ENCODE measurements around the gene OR52D1. TPM values are rescaled to one million over a fixed set of nuclear protein-coding genes. Genes with fewer than 3 reads are reported as not detected.

Gene OR52D1
- total RNA-seq, 1 experiment from 2014 or later = not detected

GRCh38 chr11:5476186-5476819, 12.2 kb upstream of the OR52D1 start:
- RAD21 ChIA-PET (ENCODE audit: low non-redundant PET in 1 of 2, low total read pairs in 2 of 2, uncharacterized antibody in 2 of 2, unreplicated experiment in 2 of 2) = no interaction called here
- Histone ChIP-seq H3K36me3 (ENCODE audit: control insufficient read depth in 1 of 2, insufficient read depth in 2 of 2, low read length in 2 of 2) (peaks cover 0 to 54% of the 10 kb centered on the region in 2 experiments; a peak in 2 of 4 replicates), H3K27me3 (ENCODE audit: insufficient read depth, low read length) (no peaks in the 10 kb centered on the region), H4K20me1 (ENCODE audit: insufficient read depth) (peaks cover 47% of the 10 kb centered on the region), H3K27ac (ENCODE audit: low read depth, low read length) (no peak overlapping the region), H3K9ac (ENCODE audit: low read length) (no peak overlapping the region), H3K4me3 (replicated peaks in 1 of 2; ENCODE audit: low read depth in 1 of 2, low read length in 2 of 2) (no peak overlapping the region), H3K79me2 (ENCODE audit: insufficient read depth, low read length) (peaks cover 62% of the 10 kb centered on the region), H3K4me2 (ENCODE audit: low read length) (no peak overlapping the region), H2AFZ (ENCODE audit: low read depth, low read length, poor library complexity, severe bottlenecking) (no peak overlapping the region), H3K9me2 (ENCODE audit: insufficient read depth) (no peaks in the 10 kb centered on the region), H3K9me3 (ENCODE audit: control insufficient read depth in 1 of 2, insufficient read depth in 1 of 2, low read depth in 1 of 2, low read length in 2 of 2) (no peaks in the 10 kb centered on the region), H3K4me1 (ENCODE audit: control insufficient read depth in 1 of 2, insufficient read depth in 2 of 2, low read length in 2 of 2) (peaks cover 0 to 33% of the 10 kb centered on the region in 2 experiments; a peak in 2 of 4 replicates)
- POLR2A ChIA-PET = interaction anchor here (1.3 to 1.8 kb wide), 2 partner anchors 28 to 29 kb away, joined by 4 to 5 read pairs; no protein-coding TSS in a partner anchor
- ATAC-seq (peak; percentile 88), DNase-seq (ENCODE audit: low read depth, low spot score) (peak; percentile 38)
- TF ChIP-seq RAD21 (IDR thresholded peaks at IDR 0.05; ENCODE audit: low read depth) (peak; percentile 38), CTCF (IDR thresholded peaks at IDR 0.05 in 2 of 3, conservative IDR thresholded peaks at IDR 0.05 in 1 of 3; ENCODE audit: borderline replicate concordance in 1 of 3, insufficient read depth in 1 of 3, low read depth in 2 of 3, low read length in 2 of 3) (peak; percentile 52 to 89 (median 82); a peak in 5 of 6 replicates), POLR2A (IDR thresholded peaks at IDR 0.05; ENCODE audit: borderline replicate concordance, extremely low read depth, insufficient read depth, insufficient read length) (no peak)
- BruUV-seq (replicated peaks) = no TSS peak
- CTCF ChIA-PET = interaction anchor here (0.5 to 2.2 kb wide), 6 partner anchors 9 to 877 kb away, joined by 3 to 11 read pairs (median 6); no protein-coding TSS in a partner anchor
- intact Hi-C loops (cut with micrococcal nuclease) = loop anchor here (1.0 to 5.0 kb wide), 2 partner anchors 76 to 332 kb away; partner anchors contain the start of gene OR52N2

- intact Hi-C loops (cut with micrococcal nuclease) = no loop called here
- Histone ChIP-seq H4K20me1 (ENCODE audit: insufficient read depth) (peaks cover 66% of the 10 kb centered on the region; the same call in 1 of the 2 replicates), H3K36me3 (ENCODE audit: control insufficient read depth in 1 of 2, insufficient read depth in 2 of 2, low read length in 2 of 2) (peaks cover 0 to 67% of the 10 kb centered on the region in 2 experiments; a peak in 3 of 4 replicates), H3K4me2 (ENCODE audit: low read length) (no peak overlapping the region), H3K9me3 (ENCODE audit: control insufficient read depth in 1 of 2, insufficient read depth in 1 of 2, low read depth in 1 of 2, low read length in 2 of 2) (no peaks in the 10 kb centered on the region), H3K27ac (ENCODE audit: low read depth, low read length) (peak overlapping the region; percentile 3; the same call in 1 of the 2 replicates), H3K9ac (ENCODE audit: low read length) (peak overlapping the region; percentile 22; the same call in 1 of the 2 replicates), H2AFZ (ENCODE audit: low read depth, low read length, poor library complexity, severe bottlenecking) (no peak overlapping the region), H3K9me2 (ENCODE audit: insufficient read depth) (no peaks in the 10 kb centered on the region), H3K4me1 (ENCODE audit: control insufficient read depth in 1 of 2, insufficient read depth in 2 of 2, low read length in 2 of 2) (peaks cover 0 to 52% of the 10 kb centered on the region in 2 experiments; a peak in 2 of 4 replicates), H3K79me2 (ENCODE audit: insufficient read depth, low read length) (peaks cover 77% of the 10 kb centered on the region), H3K27me3 (ENCODE audit: insufficient read depth, low read length) (no peaks in the 10 kb centered on the region), H3K4me3 (replicated peaks in 1 of 2; ENCODE audit: low read depth in 1 of 2, low read length in 2 of 2) (no peak overlapping the region)
- no TSS peak for BruUV-seq (replicated peaks)
- DNase-seq (ENCODE audit: low read depth, low spot score) (no peak), ATAC-seq (peak; percentile 16; the same call in 1 of the 2 replicates)
- POLR2A ChIA-PET = interaction anchor here (1.3 to 1.7 kb wide), 2 partner anchors 18 to 20 kb away, joined by 4 to 11 read pairs; no protein-coding TSS in a partner anchor
- CTCF ChIA-PET = interaction anchor here (2.3 kb wide), 1 partner anchor 9 kb away, joined by 11 read pairs; no protein-coding TSS in a partner anchor
- RAD21 ChIA-PET (ENCODE audit: low non-redundant PET in 1 of 2, low total read pairs in 2 of 2, uncharacterized antibody in 2 of 2, unreplicated experiment in 2 of 2) = no interaction called here
- TF ChIP-seq ELF1 (IDR thresholded peaks at IDR 0.05; ENCODE audit: borderline replicate concordance, low read depth) (no peak), EZH2 (IDR thresholded peaks at IDR 0.05) (no peak), CBX3 (IDR thresholded peaks at IDR 0.05; ENCODE audit: low read depth) (no peak), EZH2phosphoT487 (IDR thresholded peaks at IDR 0.05; ENCODE audit: borderline replicate concordance) (no peak), ATF3 (IDR thresholded peaks at IDR 0.05) (no peak), RAD21 (IDR thresholded peaks at IDR 0.05; ENCODE audit: low read depth) (no peak), CEBPB (IDR thresholded peaks at IDR 0.05; ENCODE audit: low read depth) (no peak), SRF (IDR thresholded peaks at IDR 0.05; ENCODE audit: low read depth) (no peak), POLR2AphosphoS5 (IDR thresholded peaks at IDR 0.05; ENCODE audit: low read depth, low read length) (no peak), JUND (IDR thresholded peaks at IDR 0.05) (no peak), FOSL1 (IDR thresholded peaks at IDR 0.05; ENCODE audit: low read depth) (no peak), SP1 (IDR thresholded peaks at IDR 0.05; ENCODE audit: low read depth) (no peak), TCF7L2 (IDR thresholded peaks at IDR 0.05; ENCODE audit: borderline replicate concordance, extremely low read depth, insufficient read depth, insufficient read length) (no peak), ZNF274 (IDR thresholded peaks at IDR 0.05; ENCODE audit: low read depth, low read length) (no peak)
These were observed 2.5 kb upstream of the OR52D1 start for GRCh38 chr11:5486003-5486402.

Data from HCT116 (cell line).